ENCODE results near the gene SOBP.
"Not testable (repeated sequence)": the region's sequence is repeated elsewhere in the genome, so short reads cannot be mapped to it uniquely, and the experiment has no call there.

The SOBP gene

GRCh38 chr6:107520706-107521105 lies 30.8 kb downstream of the SOBP start:
- not testable (repeated sequence) for DNase-seq (ENCODE audit: low read depth in 4 of 4, low spot score in 1 of 4)

- DNase-seq (ENCODE audit: low read depth in 4 of 4, low spot score in 1 of 4), result no peak
Measured at GRCh38 chr6:107523054-107523791, 33.3 kb downstream of the SOBP start.

GRCh38 chr6:107523794-107524193 lies 33.9 kb downstream of the SOBP start:
- no peak for DNase-seq (ENCODE audit: low read depth in 4 of 4, low spot score in 1 of 4)

GRCh38 chr6:107524626-107525025 lies 34.7 kb downstream of the SOBP start:
- DNase-seq (ENCODE audit: low read depth in 4 of 4, low spot score in 1 of 4), result no peak

GRCh38 chr6:107531868-107532267 lies 42.0 kb downstream of the SOBP start:
- no peak for DNase-seq (ENCODE audit: low read depth in 4 of 4, low spot score in 1 of 4)

- DNase-seq (ENCODE audit: low read depth in 4 of 4, low spot score in 1 of 4), result no peak
Measured at GRCh38 chr6:107532706-107533105, 42.8 kb downstream of the SOBP start.

- no peak for DNase-seq (ENCODE audit: low read depth in 4 of 4, low spot score in 1 of 4)
Measured at GRCh38 chr6:107533415-107534059, 43.6 kb downstream of the SOBP start.

- DNase-seq (ENCODE audit: low read depth in 4 of 4, low spot score in 1 of 4), result no peak
Measured at GRCh38 chr6:107534571-107535141, 44.7 kb downstream of the SOBP start.

- no peak for DNase-seq (ENCODE audit: low read depth in 4 of 4, low spot score in 1 of 4)
Measured at GRCh38 chr6:107535626-107536025, 45.7 kb downstream of the SOBP start.

- DNase-seq (ENCODE audit: low read depth in 4 of 4, low spot score in 1 of 4), result no peak
Measured at GRCh38 chr6:107536180-107536961, 46.5 kb downstream of the SOBP start.

GRCh38 chr6:107537559-107537958 lies 47.6 kb downstream of the SOBP start:
- no peak for DNase-seq (ENCODE audit: low read depth in 4 of 4, low spot score in 1 of 4)

- DNase-seq (ENCODE audit: low read depth in 4 of 4, low spot score in 1 of 4), result no peak
Measured at GRCh38 chr6:107538856-107539387, 49.0 kb downstream of the SOBP start.

GRCh38 chr6:107539409-107539808 lies 49.5 kb downstream of the SOBP start:
- DNase-seq (ENCODE audit: low read depth in 4 of 4, low spot score in 1 of 4), result no peak

GRCh38 chr6:107539849-107540464 lies 50.0 kb downstream of the SOBP start:
- DNase-seq (ENCODE audit: low read depth in 4 of 4, low spot score in 1 of 4), result no peak

- no peak for DNase-seq (ENCODE audit: low read depth in 4 of 4, low spot score in 1 of 4)
Measured at GRCh38 chr6:107540465-107540857, 50.5 kb downstream of the SOBP start.

- DNase-seq (ENCODE audit: low read depth in 4 of 4, low spot score in 1 of 4), result no peak
Measured at GRCh38 chr6:107542192-107542668, 52.3 kb downstream of the SOBP start.

GRCh38 chr6:107543088-107543487 lies 53.2 kb downstream of the SOBP start:
- no peak for DNase-seq (ENCODE audit: low read depth in 4 of 4, low spot score in 1 of 4)

GRCh38 chr6:107543567-107543966 lies 53.6 kb downstream of the SOBP start:
- no peak for DNase-seq (ENCODE audit: low read depth in 4 of 4, low spot score in 1 of 4)

GRCh38 chr6:107545763-107546162 lies 55.8 kb downstream of the SOBP start:
- DNase-seq (ENCODE audit: low read depth in 4 of 4, low spot score in 1 of 4), result no peak

GRCh38 chr6:107546691-107547450 lies 57.0 kb downstream of the SOBP start:
- no peak for DNase-seq (ENCODE audit: low read depth in 4 of 4, low spot score in 1 of 4)
